Effector CD8-positive, alpha-beta T cell (primary cell): ENCODE data around the gene CMSS1.

Experiments used
- DNase-seq: peaks from one replicate; lab custom pipeline; 2025; lab: John Stamatoyannopoulos, UW

The CMSS1 gene

GRCh38 chr3:99958222-99958912, 140.7 kb downstream of the CMSS1 start:
- no peak for DNase-seq

GRCh38 chr3:99960123-99960878, 142.6 kb downstream of the CMSS1 start:
- no peak for DNase-seq

- DNase-seq = no peak
Measured at GRCh38 chr3:99960941-99961340, 143.3 kb downstream of the CMSS1 start.

GRCh38 chr3:99961756-99962515, 144.3 kb downstream of the CMSS1 start:
- no peak for DNase-seq

- DNase-seq = no peak
Measured at GRCh38 chr3:99962703-99963102, 145.0 kb downstream of the CMSS1 start.

GRCh38 chr3:99965077-99965476, 147.4 kb downstream of the CMSS1 start:
- DNase-seq = no peak

- DNase-seq = no peak
Measured at GRCh38 chr3:99965681-99966408, 148.2 kb downstream of the CMSS1 start.

- no peak for DNase-seq
Measured at GRCh38 chr3:99966662-99967416, 149.2 kb downstream of the CMSS1 start.

GRCh38 chr3:99967796-99968195, 150.1 kb downstream of the CMSS1 start:
- DNase-seq = no peak

- no peak for DNase-seq
Measured at GRCh38 chr3:99969136-99969535, 151.5 kb downstream of the CMSS1 start.

GRCh38 chr3:99970198-99970597, 152.5 kb downstream of the CMSS1 start:
- no peak for DNase-seq

GRCh38 chr3:99971761-99972160, 154.1 kb downstream of the CMSS1 start:
- DNase-seq = no peak

- DNase-seq = no peak
Measured at GRCh38 chr3:99972380-99973104, 154.9 kb downstream of the CMSS1 start.

- no peak for DNase-seq
Measured at GRCh38 chr3:99974989-99975388, 157.3 kb downstream of the CMSS1 start.

- no peak for DNase-seq
Measured at GRCh38 chr3:99976584-99976983, 158.9 kb downstream of the CMSS1 start.

GRCh38 chr3:99978221-99978620, 160.6 kb downstream of the CMSS1 start:
- no peak for DNase-seq

- no peak for DNase-seq
Measured at GRCh38 chr3:99980606-99981005, 162.9 kb downstream of the CMSS1 start.

- no peak for DNase-seq
Measured at GRCh38 chr3:99981138-99981537, 163.5 kb downstream of the CMSS1 start.

- no peak for DNase-seq
Measured at GRCh38 chr3:99982650-99983049, 165.0 kb downstream of the CMSS1 start.

GRCh38 chr3:99984139-99984538, 166.5 kb downstream of the CMSS1 start:
- no peak for DNase-seq

- DNase-seq = no peak
Measured at GRCh38 chr3:99984668-99985067, 167.0 kb downstream of the CMSS1 start.
